ENCODE measurements around the gene GABRB1. TPM values are rescaled to one million over a fixed set of nuclear protein-coding genes. Genes with fewer than 3 reads are reported as not detected.

GABRB1 gene
- total RNA-seq, 3 donors from 2014 or later, result not detected

GRCh38 chr4:47118192-47118929, 87.0 kb downstream of the GABRB1 start:
- Mint-ChIP-seq H3K4me3 (no peak overlapping the region), H3K4me1 (ENCODE audit: low read depth) (no peaks in the 10 kb centered on the region), H3K36me3 (ENCODE audit: insufficient read depth) (no peaks in the 10 kb centered on the region), H3K27me3 (ENCODE audit: low read depth) (peaks cover 5% of the 10 kb centered on the region), H3K9me3 (no peaks in the 10 kb centered on the region)
- no peak for ATAC-seq
- no peak for DNase-seq

GRCh38 chr4:47120783-47121182, 89.4 kb downstream of the GABRB1 start:
- DNase-seq, result no peak
- Mint-ChIP-seq H3K4me3 (no peak overlapping the region), H3K36me3 (ENCODE audit: insufficient read depth) (no peaks in the 10 kb centered on the region), H3K27me3 (ENCODE audit: low read depth) (peaks cover 7% of the 10 kb centered on the region), H3K4me1 (ENCODE audit: low read depth) (no peaks in the 10 kb centered on the region), H3K9me3 (no peaks in the 10 kb centered on the region)
- peak in 1 of 2 donors; percentile 23 for ATAC-seq

DNA sequence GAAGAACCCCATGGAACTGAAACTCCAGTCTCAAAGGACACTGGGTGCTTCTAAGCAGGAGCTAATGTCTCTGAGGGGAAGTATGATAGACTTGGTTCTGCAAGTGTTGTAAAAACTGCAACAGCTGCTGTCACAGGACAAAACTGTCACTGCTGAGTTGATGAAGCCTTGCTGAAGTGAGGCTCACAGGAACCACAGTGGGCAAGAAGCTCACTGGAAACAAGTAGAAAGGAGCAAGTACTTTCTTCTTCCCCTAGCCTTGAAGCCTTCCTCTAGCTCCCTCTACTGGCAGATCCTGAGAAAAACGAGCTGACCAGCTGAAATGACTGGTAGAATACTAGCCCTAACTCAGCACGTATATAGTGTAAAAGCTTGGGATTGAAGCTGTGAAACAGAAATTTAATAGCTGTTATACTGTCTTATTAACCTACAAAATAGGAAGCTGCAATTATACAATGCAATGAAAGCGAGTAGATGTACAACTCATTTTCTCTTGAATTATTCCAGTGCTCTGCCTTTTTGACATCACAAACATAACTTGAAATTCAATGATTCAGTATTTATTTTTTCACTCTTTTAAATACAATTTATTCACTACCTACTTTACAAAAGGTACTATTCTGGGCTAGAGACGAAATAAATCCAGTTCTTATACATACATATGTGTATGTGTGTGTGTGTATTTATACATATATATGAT, 91.4 kb downstream of the GABRB1 start:
- DNase-seq (peak; percentile 4), ATAC-seq (peak in 1 of 2 donors; percentile 48)
- H3K27me3 Mint-ChIP-seq (ENCODE audit: low read depth), result peaks cover 4% of the 10 kb centered on the region
- no peaks in the 10 kb centered on the region for H3K9me3 Mint-ChIP-seq
- no peaks in the 10 kb centered on the region for H3K4me1 Mint-ChIP-seq (ENCODE audit: low read depth)
- no peaks in the 10 kb centered on the region for H3K36me3 Mint-ChIP-seq (ENCODE audit: insufficient read depth)
- H3K4me3 Mint-ChIP-seq, result no peak overlapping the region

- no peaks in the 10 kb centered on the region for H3K36me3 Mint-ChIP-seq (ENCODE audit: insufficient read depth)
- DNase-seq, result no peak
- no peaks in the 10 kb centered on the region for H3K4me1 Mint-ChIP-seq (ENCODE audit: low read depth)
- H3K27me3 Mint-ChIP-seq (ENCODE audit: low read depth), result peaks cover 2% of the 10 kb centered on the region
- H3K9me3 Mint-ChIP-seq, result no peaks in the 10 kb centered on the region
- H3K4me3 Mint-ChIP-seq, result no peak overlapping the region
- ATAC-seq, result no peak
Measured at GRCh38 chr4:47128991-47129390, 97.6 kb downstream of the GABRB1 start.

DNA sequence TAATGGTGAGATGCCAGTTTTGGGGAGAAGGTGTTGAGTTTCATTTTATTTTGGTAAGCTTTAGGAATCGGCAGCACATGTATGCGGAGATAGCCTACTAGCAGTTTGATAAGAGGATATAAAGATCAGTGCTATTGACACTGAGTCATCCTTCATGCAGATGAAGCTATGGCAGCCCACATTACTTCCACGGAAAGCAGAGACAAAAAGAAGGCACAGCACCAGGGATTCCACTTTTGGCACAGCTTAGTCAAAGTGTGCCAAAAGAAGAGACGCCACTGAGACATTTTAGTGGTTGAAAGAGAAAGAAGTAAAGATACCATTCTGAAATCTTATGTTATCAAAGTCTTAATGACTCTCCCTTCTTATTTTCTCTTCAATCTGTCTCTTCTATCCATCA, 103.8 kb downstream of the GABRB1 start:
- Mint-ChIP-seq H3K36me3 (ENCODE audit: insufficient read depth) (no peaks in the 10 kb centered on the region), H3K9me3 (no peaks in the 10 kb centered on the region), H3K4me3 (no peak overlapping the region), H3K4me1 (ENCODE audit: low read depth) (no peaks in the 10 kb centered on the region), H3K27me3 (ENCODE audit: low read depth) (peaks cover 3% of the 10 kb centered on the region)
- ATAC-seq (no peak), DNase-seq (no peak)

DNA sequence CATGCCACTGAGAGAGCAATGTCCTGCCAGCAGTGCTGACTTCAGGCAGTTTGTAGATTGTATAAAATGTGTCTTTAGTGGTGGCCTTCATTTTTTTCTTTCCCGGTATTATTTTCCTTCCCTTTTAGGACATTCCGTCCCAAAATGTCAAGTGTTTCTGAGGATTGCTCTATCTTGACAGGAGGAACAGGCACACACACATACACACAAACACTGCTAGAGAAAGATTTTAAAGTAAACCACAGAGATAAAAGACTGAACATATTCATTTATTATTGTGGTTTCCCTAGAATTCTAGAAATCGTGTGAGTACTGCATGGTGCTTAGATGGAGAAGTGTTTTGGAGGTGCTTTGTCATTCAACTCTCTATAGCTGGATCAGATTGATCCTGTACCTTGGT, 111.9 kb downstream of the GABRB1 start:
- no peaks in the 10 kb centered on the region for H3K27me3 Mint-ChIP-seq (ENCODE audit: low read depth)
- ATAC-seq, result no peak
- no peak for DNase-seq
- H3K4me3 Mint-ChIP-seq, result no peak overlapping the region
- H3K36me3 Mint-ChIP-seq (ENCODE audit: insufficient read depth), result no peaks in the 10 kb centered on the region
- no peaks in the 10 kb centered on the region for H3K4me1 Mint-ChIP-seq (ENCODE audit: low read depth)
- H3K9me3 Mint-ChIP-seq, result no peaks in the 10 kb centered on the region

GRCh38 chr4:47145630-47146029, 114.3 kb downstream of the GABRB1 start:
- ATAC-seq, result peak in 1 of 2 donors; percentile 4
- no peak for DNase-seq

GRCh38 chr4:47154816-47155370, 123.5 kb downstream of the GABRB1 start:
- H3K9me3 Mint-ChIP-seq, result no peaks in the 10 kb centered on the region
- H3K27me3 Mint-ChIP-seq (ENCODE audit: low read depth), result no peaks in the 10 kb centered on the region
- no peaks in the 10 kb centered on the region for H3K4me1 Mint-ChIP-seq (ENCODE audit: low read depth)
- H3K36me3 Mint-ChIP-seq (ENCODE audit: insufficient read depth), result no peaks in the 10 kb centered on the region
- DNase-seq (no peak), ATAC-seq (no peak)
- no peak overlapping the region for H3K4me3 Mint-ChIP-seq

More at GRCh38 chr4:47145630-47146029, 114.3 kb downstream of the GABRB1 start:
- H3K4me3 Mint-ChIP-seq, result no peak overlapping the region
- H3K4me1 Mint-ChIP-seq (ENCODE audit: low read depth), result no peaks in the 10 kb centered on the region
- H3K36me3 Mint-ChIP-seq (ENCODE audit: insufficient read depth), result no peaks in the 10 kb centered on the region
- no peaks in the 10 kb centered on the region for H3K27me3 Mint-ChIP-seq (ENCODE audit: low read depth)
- H3K9me3 Mint-ChIP-seq, result no peaks in the 10 kb centered on the region

GRCh38 chr4:47155919-47156318, 124.6 kb downstream of the GABRB1 start:
- no peak overlapping the region for H3K4me3 Mint-ChIP-seq
- ATAC-seq (no peak), DNase-seq (no peak)
- no peaks in the 10 kb centered on the region for H3K27me3 Mint-ChIP-seq (ENCODE audit: low read depth)
- H3K36me3 Mint-ChIP-seq (ENCODE audit: insufficient read depth), result no peaks in the 10 kb centered on the region
- H3K9me3 Mint-ChIP-seq, result no peaks in the 10 kb centered on the region
- no peaks in the 10 kb centered on the region for H3K4me1 Mint-ChIP-seq (ENCODE audit: low read depth)

DNA sequence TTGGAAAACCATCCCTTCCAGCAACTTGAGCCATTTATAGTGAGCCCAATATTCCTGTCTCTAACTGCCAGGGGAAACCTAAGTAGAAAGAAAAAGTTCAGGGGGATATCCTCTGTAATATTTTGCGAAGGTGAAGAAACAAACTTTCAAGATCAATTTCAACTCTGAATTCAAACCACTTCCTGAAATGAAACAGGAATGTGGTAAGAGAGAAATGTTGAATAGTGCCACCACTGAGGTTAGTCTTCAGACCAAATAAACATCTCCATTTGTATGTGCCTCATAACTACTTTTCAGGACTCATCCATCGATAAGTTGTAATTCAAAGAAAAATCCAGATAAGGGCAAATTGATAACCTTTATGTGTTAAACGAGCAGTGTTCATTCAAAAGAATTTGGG, 128.7 kb downstream of the GABRB1 start:
- Mint-ChIP-seq H3K36me3 (ENCODE audit: insufficient read depth) (no peaks in the 10 kb centered on the region), H3K9me3 (no peaks in the 10 kb centered on the region), H3K27me3 (ENCODE audit: low read depth) (no peaks in the 10 kb centered on the region), H3K4me1 (ENCODE audit: low read depth) (no peaks in the 10 kb centered on the region), H3K4me3 (no peak overlapping the region)
- DNase-seq, result no peak
- ATAC-seq, result no peak

GRCh38 chr4:47167081-47168035, 136.0 kb downstream of the GABRB1 start:
- Mint-ChIP-seq H3K27me3 (ENCODE audit: low read depth) (no peaks in the 10 kb centered on the region), H3K36me3 (ENCODE audit: insufficient read depth) (no peaks in the 10 kb centered on the region), H3K4me1 (ENCODE audit: low read depth) (no peaks in the 10 kb centered on the region), H3K4me3 (no peak overlapping the region), H3K9me3 (no peaks in the 10 kb centered on the region)
- ATAC-seq (no peak), DNase-seq (no peak)

DNA sequence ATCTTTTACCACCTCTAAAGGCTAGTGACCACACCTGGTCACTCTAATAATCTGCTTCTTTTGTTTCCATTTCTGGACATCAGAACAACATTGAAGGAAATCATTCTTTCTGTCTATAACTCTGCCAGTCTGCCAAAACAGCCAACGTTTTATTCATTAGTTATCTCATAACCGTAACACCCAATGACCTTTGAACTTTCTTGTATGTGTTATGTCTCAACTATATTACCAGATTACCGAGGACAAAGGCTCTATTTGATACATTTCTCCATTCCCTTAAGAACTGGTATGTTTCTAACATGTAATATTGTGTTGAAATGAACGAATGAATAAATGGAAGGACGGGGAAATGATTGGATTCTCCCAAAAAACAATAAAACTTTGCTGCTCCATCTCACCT, 152.7 kb downstream of the GABRB1 start:
- DNase-seq (no peak), ATAC-seq (no peak)
- no peaks in the 10 kb centered on the region for H3K27me3 Mint-ChIP-seq (ENCODE audit: low read depth)
- H3K4me1 Mint-ChIP-seq (ENCODE audit: low read depth), result no peaks in the 10 kb centered on the region
- no peaks in the 10 kb centered on the region for H3K36me3 Mint-ChIP-seq (ENCODE audit: insufficient read depth)
- no peaks in the 10 kb centered on the region for H3K9me3 Mint-ChIP-seq
- no peak overlapping the region for H3K4me3 Mint-ChIP-seq

DNA sequence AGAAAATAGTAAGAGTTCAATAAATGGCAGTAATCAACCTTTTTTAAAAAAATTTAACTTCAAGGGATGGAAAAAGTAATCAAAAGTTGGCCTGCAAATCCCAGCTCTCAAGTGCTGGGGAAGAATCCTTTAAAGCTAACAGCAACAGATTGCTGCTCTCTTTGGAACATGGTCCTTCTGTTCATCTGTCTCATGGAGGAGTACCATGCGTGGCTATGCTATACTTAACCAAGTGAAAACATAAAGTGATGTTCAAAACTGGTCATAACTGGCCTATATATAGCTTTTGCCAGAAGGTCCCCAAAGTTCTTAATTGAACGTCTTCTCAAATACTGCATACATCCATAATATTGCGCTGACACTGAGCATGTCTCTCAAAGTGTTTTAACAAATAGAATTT, 154.4 kb downstream of the GABRB1 start:
- Mint-ChIP-seq H3K9me3 (no peaks in the 10 kb centered on the region), H3K36me3 (ENCODE audit: insufficient read depth) (no peaks in the 10 kb centered on the region), H3K27me3 (ENCODE audit: low read depth) (no peaks in the 10 kb centered on the region), H3K4me3 (no peak overlapping the region), H3K4me1 (ENCODE audit: low read depth) (no peaks in the 10 kb centered on the region)
- no peak for DNase-seq
- no peak for ATAC-seq

- no peak for ATAC-seq
- H3K27me3 Mint-ChIP-seq (ENCODE audit: low read depth), result no peaks in the 10 kb centered on the region
- H3K4me3 Mint-ChIP-seq, result no peak overlapping the region
- H3K9me3 Mint-ChIP-seq, result no peaks in the 10 kb centered on the region
- no peaks in the 10 kb centered on the region for H3K36me3 Mint-ChIP-seq (ENCODE audit: insufficient read depth)
- no peak for DNase-seq
- no peaks in the 10 kb centered on the region for H3K4me1 Mint-ChIP-seq (ENCODE audit: low read depth)
Measured at GRCh38 chr4:47187608-47188007, 156.2 kb downstream of the GABRB1 start.
